ENCODE measurements around the gene MACC1. TPM values are rescaled to one million over a fixed set of nuclear protein-coding genes. Genes with fewer than 3 reads are reported as not detected.

Gene MACC1
- total RNA-seq, 1 donor from 2014 or later, result 6.9 TPM

DNA sequence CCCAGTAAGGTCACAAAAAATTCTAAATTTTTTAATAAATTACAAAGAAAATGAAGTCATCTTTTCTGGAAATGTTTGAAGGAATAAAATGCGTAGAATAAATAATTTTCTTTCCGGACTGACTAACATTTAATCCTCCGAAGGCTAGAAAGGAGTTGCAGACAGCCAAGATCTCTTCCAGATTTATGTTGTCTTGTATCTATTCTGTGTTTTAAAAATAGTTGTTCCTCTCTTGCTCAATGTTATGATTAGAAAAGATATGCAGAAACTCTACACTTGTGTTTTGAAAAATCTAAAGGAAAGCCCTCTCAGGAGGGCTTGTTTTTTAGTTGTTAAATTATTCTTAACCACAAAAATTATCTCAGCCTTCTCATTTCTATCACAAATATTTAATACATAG is 70.7 kb downstream of the MACC1 start:
- H3K4me3 ChIP-seq, result no peak overlapping the region
- H3K36me3 ChIP-seq, result peaks cover 0 to 3% of the 10 kb centered on the region in 2 donors
- peak overlapping the region; percentile 28 for H3K27ac ChIP-seq
- no peaks in the 10 kb centered on the region for H3K27me3 ChIP-seq
- no peaks in the 10 kb centered on the region for H3K4me1 ChIP-seq
- no peak for TF ChIP-seq POLR2A (IDR thresholded peaks at IDR 0.05)
- TF ChIP-seq POLR2AphosphoS5 (IDR thresholded peaks at IDR 0.05; ENCODE audit: insufficient read depth in 1 of 2, low read depth in 1 of 2), result peak in 1 of 2 donors; percentile 30
- TF ChIP-seq, protein P1, sequence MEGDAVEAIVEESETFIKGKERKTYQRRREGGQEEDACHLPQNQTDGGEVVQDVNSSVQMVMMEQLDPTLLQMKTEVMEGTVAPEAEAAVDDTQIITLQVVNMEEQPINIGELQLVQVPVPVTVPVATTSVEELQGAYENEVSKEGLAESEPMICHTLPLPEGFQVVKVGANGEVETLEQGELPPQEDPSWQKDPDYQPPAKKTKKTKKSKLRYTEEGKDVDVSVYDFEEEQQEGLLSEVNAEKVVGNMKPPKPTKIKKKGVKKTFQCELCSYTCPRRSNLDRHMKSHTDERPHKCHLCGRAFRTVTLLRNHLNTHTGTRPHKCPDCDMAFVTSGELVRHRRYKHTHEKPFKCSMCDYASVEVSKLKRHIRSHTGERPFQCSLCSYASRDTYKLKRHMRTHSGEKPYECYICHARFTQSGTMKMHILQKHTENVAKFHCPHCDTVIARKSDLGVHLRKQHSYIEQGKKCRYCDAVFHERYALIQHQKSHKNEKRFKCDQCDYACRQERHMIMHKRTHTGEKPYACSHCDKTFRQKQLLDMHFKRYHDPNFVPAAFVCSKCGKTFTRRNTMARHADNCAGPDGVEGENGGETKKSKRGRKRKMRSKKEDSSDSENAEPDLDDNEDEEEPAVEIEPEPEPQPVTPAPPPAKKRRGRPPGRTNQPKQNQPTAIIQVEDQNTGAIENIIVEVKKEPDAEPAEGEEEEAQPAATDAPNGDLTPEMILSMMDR (IDR thresholded peaks at IDR 0.05), result no peak
- H3K9me3 ChIP-seq, result no peaks in the 10 kb centered on the region
- intact Hi-C loops (cut with DNase I), result no loop called here
- DNase-seq (ENCODE audit: extremely low spot score in 2 of 2), result no peak

DNA sequence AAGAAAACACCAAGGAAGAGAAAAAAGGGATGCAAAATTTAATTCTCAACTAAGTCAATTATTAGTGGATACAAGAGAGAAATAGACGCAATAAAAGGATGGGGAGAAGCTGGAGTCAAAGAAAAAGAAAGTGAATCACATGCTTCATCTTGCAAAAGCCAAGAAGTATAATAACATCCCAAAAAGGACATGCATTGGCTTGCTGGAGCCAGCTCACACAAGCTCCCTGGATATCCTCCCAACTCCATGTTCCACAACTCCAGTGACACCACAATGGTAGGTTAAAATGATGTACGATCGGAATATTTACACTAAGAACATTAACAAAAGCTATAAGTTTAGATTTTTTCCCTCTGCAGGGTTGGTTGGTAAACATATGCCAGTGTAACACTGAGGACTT is 72.4 kb downstream of the MACC1 start:
- no peak for TF ChIP-seq POLR2A (IDR thresholded peaks at IDR 0.05)
- TF ChIP-seq, protein P1 (IDR thresholded peaks at IDR 0.05), result no peak
- no peak for TF ChIP-seq POLR2AphosphoS5 (IDR thresholded peaks at IDR 0.05; ENCODE audit: insufficient read depth in 1 of 2, low read depth in 1 of 2)
- intact Hi-C loops (cut with DNase I), result no loop called here
- Histone ChIP-seq H3K36me3 (peaks cover 0 to 3% of the 10 kb centered on the region in 2 donors), H3K9me3 (no peaks in the 10 kb centered on the region), H3K4me3 (no peak overlapping the region), H3K27me3 (no peaks in the 10 kb centered on the region), H3K27ac (no peak overlapping the region), H3K4me1 (no peaks in the 10 kb centered on the region)
- no peak for DNase-seq (ENCODE audit: extremely low spot score in 2 of 2)

DNA sequence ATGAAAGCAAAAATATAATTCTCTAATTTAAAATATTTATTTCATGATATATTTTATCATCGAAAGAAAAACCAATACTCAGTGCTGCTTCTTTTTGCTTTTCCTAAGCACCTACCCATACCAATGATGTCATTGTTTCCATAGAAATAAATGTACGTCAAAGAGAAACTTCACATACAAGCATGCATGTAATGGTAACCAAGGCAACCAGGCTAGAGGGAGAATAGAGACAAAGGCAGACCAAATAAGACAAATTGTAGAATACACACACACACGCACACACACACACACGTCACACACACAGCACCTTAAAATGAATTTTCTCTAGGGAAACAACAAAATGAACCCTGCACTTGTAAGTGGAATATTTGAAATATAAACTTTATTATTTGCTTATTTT is 75.5 kb downstream of the MACC1 start:
- no peaks in the 10 kb centered on the region for H3K9me3 ChIP-seq
- no peak for TF ChIP-seq POLR2AphosphoS5 (IDR thresholded peaks at IDR 0.05; ENCODE audit: insufficient read depth in 1 of 2, low read depth in 1 of 2)
- TF ChIP-seq POLR2A (IDR thresholded peaks at IDR 0.05), result no peak
- TF ChIP-seq, protein P1 (IDR thresholded peaks at IDR 0.05), result no peak
- intact Hi-C loops (cut with DNase I), result no loop called here
- H3K36me3 ChIP-seq, result no peaks in the 10 kb centered on the region
- H3K27ac ChIP-seq, result no peak overlapping the region
- H3K4me3 ChIP-seq, result no peak overlapping the region
- no peaks in the 10 kb centered on the region for H3K27me3 ChIP-seq
- H3K4me1 ChIP-seq, result no peaks in the 10 kb centered on the region
- DNase-seq (ENCODE audit: extremely low spot score in 2 of 2), result no peak

DNA sequence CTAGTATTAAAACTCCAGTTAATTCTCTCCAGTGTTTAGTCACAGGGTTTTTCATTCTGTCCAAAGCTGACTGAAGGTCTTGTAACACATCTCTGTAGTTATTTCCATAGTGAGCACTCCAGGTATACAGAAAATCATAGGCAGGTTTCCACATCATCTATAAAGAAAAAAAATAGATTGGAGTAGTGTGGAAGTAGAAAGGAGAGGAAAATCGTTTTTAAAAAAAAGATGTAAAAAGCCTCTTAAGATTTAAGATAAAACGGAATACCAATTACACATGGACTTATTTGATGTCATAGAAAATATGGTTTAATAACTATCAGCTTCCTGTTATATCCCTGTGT is 76.2 kb downstream of the MACC1 start:
- Histone ChIP-seq H3K27ac (no peak overlapping the region), H3K36me3 (no peaks in the 10 kb centered on the region), H3K27me3 (no peaks in the 10 kb centered on the region), H3K4me1 (no peaks in the 10 kb centered on the region), H3K9me3 (no peaks in the 10 kb centered on the region), H3K4me3 (no peak overlapping the region)
- DNase-seq (ENCODE audit: extremely low spot score in 2 of 2), result no peak
- intact Hi-C loops (cut with DNase I), result no loop called here
- no peak for TF ChIP-seq POLR2A (IDR thresholded peaks at IDR 0.05)
- TF ChIP-seq POLR2AphosphoS5 (IDR thresholded peaks at IDR 0.05; ENCODE audit: insufficient read depth in 1 of 2, low read depth in 1 of 2), result no peak
- TF ChIP-seq, protein P1 (IDR thresholded peaks at IDR 0.05), result no peak

DNA sequence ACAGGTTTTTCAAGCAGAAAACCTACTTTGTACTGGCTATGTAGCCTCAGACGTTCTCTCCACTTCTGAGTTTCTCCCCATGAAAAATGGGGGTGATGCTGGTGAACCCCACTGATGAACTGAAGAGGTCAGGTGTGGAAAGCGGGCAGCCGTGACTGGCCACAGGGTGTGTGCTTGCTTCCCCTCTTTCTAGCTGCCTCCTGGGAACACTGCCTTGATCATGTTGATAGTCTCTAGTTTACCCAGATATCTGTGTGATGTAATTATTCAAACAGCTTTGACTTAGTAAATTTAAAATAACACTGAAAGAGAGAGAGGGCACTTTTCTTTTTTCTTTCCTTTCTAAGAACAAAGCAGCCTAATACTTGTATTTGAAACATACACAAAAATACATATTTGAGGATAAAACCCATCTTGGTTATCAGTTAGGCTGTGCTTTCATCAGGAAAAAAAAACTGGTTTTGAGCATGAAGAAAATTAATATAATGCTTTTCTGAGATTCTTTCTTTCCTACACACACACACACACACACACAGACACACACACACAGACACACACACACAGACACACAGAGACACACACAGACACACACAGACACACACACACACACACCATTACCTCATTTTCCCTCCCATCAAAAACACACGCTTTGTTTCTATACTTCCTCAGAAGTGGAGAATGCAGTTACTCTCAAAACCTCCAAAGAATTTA is 76.7 kb downstream of the MACC1 start:
- Histone ChIP-seq H3K9me3 (no peaks in the 10 kb centered on the region), H3K36me3 (no peaks in the 10 kb centered on the region), H3K27me3 (no peaks in the 10 kb centered on the region), H3K27ac (no peak overlapping the region), H3K4me3 (no peak overlapping the region), H3K4me1 (no peaks in the 10 kb centered on the region)
- DNase-seq (ENCODE audit: extremely low spot score in 2 of 2), result no peak
- intact Hi-C loops (cut with DNase I), result no loop called here
- TF ChIP-seq, protein P1 (IDR thresholded peaks at IDR 0.05), result no peak
- TF ChIP-seq POLR2A (IDR thresholded peaks at IDR 0.05) (no peak), POLR2AphosphoS5 (IDR thresholded peaks at IDR 0.05; ENCODE audit: insufficient read depth in 1 of 2, low read depth in 1 of 2) (no peak)

Data from vagina (tissue), 2 donors.